Measurements from ENCODE around the gene ARSG.

Gene ARSG

GRCh38 chr17:68389041-68389440, 97.7 kb downstream of the ARSG start:
- TF ChIP-seq CTCF (IDR thresholded peaks at IDR 0.05; ENCODE audit: low read depth, low read length, missing control alignments), result no peak
- no peak overlapping the region for H3K4me3 ChIP-seq (replicated peaks; ENCODE audit: low read depth, low read length)
- no peak for DNase-seq (ENCODE audit: extremely low read depth, low read depth)

GRCh38 chr17:68390888-68391545, 99.7 kb downstream of the ARSG start:
- no peak for TF ChIP-seq CTCF (IDR thresholded peaks at IDR 0.05; ENCODE audit: low read depth, low read length, missing control alignments)
- DNase-seq (ENCODE audit: extremely low read depth, low read depth), result no peak
- H3K4me3 ChIP-seq (replicated peaks; ENCODE audit: low read depth, low read length), result no peak overlapping the region

- no peak for TF ChIP-seq CTCF (IDR thresholded peaks at IDR 0.05; ENCODE audit: low read depth, low read length, missing control alignments)
- no peak overlapping the region for H3K4me3 ChIP-seq (replicated peaks; ENCODE audit: low read depth, low read length)
- DNase-seq (ENCODE audit: extremely low read depth, low read depth), result no peak
These were observed 100.4 kb downstream of the ARSG start for GRCh38 chr17:68391561-68392268.

- H3K4me3 ChIP-seq (replicated peaks; ENCODE audit: low read depth, low read length), result no peak overlapping the region
- DNase-seq (ENCODE audit: extremely low read depth, low read depth), result no peak
- no peak for TF ChIP-seq CTCF (IDR thresholded peaks at IDR 0.05; ENCODE audit: low read depth, low read length, missing control alignments)
These were observed 103.5 kb downstream of the ARSG start for GRCh38 chr17:68394608-68395331.

- DNase-seq (ENCODE audit: extremely low read depth, low read depth), result no peak
- TF ChIP-seq CTCF (IDR thresholded peaks at IDR 0.05; ENCODE audit: low read depth, low read length, missing control alignments), result no peak
- H3K4me3 ChIP-seq (replicated peaks; ENCODE audit: low read depth, low read length), result no peak overlapping the region
These were observed 105.2 kb downstream of the ARSG start for GRCh38 chr17:68396226-68397107.

- no peak overlapping the region for H3K4me3 ChIP-seq (replicated peaks; ENCODE audit: low read depth, low read length)
- TF ChIP-seq CTCF (IDR thresholded peaks at IDR 0.05; ENCODE audit: low read depth, low read length, missing control alignments), result no peak
- no peak for DNase-seq (ENCODE audit: extremely low read depth, low read depth)
These were observed 105.8 kb downstream of the ARSG start for GRCh38 chr17:68397108-68397536.

All from HFF-Myc (cell line).